NCI-H2171 treated with DMSO at 0.1 percent for 48 hours (cell line): Measurements from ENCODE around the gene MAPK12.
"Not testable (repeated sequence)": the region's sequence is repeated elsewhere in the genome, so short reads cannot be mapped to it uniquely, and the experiment has no call there.

Experiments
- DNase-seq: peaks from one replicate; lab custom pipeline; 2025; lab: John Stamatoyannopoulos, UW

Gene MAPK12

DNA sequence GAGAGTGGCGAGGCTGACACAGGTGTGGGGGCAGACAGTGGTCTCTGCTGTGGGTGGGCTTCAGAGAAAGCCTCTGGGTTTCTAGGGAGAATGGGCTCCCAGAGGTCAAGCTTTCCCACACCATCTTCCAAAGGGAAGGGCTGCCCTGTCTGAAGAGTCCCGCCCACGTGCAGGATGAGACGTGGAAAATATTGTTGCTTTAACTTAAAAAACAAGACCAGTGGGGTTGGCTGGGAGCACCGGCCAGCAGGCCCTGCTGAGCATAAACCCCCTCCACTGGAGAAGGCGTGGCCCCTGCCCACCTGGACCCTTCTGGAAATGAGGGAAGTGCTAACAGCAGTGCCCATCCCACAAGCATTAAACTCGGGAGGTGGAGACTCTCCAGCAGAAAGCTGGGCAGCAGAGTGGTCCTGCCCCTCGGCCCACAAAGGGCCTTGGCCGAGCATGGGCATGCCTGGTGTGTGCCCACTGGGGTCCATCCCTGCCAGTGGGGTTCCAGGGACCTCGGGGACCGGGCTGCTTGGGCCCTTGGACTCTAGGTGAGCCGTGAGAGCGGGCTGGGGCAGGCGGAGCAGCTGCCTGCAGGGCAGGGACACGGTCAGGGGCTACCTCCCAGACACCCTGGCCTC, 45.3 kb downstream of the MAPK12 start:
- DNase-seq, result no peak

DNA sequence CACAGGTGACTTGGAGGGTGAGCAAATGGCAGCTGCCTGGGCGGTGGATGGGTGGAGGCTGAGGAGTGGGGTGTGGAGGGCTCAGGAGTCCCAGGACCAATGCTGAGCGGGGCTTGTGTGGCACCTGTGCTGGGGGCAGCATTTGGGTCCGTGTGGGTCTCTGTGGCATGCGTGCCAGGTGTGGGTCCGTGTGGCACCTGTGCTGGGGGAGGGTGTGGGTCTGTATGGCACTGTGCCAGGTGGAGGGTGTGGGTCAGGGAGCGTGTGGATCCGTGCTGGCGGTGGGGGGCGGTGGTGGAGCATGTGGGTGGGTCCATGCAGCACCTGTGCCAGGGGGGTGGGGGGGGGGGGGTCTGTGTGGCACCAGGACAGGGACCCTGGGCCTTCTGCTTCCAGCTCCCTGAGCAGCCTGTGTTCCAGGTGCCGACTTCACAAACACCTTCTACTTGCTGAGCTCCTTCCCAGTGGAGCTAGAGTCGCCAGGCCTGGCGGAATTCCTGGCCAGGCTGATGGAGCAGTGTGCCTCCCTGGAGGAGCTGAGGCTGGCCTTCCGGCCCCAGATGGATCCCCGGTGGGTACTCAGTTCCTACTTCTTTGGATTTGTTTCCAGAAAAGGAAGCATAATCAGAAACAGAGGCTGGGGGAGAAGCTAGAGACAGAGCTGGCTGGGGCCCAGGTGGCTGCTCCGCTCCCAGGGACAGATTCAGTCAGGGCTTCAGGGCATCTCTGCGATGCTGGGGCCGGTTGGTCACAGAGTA, 46.0 kb downstream of the MAPK12 start:
- DNase-seq, result no peak

DNA sequence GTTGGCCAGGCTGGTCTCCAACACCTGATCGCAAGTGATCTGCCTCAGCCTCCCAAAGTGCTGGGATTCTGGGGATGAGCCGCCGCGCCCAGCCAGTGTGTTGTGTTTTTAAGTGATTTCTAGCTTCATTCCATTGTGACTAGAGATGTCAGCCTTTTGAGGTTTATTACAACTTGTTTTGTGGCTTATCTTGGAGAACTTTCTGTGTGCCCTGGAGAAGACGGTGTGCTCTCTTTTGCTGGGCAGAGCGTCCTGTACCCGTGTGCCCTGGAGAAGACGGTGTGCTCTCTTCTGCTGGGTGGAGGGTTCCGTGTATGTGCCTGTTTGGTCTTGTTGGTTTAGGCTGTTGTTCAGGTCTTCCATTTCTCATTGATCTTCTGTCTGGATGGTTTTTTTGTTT, 48.2 kb downstream of the MAPK12 start:
- DNase-seq, result no peak

DNA sequence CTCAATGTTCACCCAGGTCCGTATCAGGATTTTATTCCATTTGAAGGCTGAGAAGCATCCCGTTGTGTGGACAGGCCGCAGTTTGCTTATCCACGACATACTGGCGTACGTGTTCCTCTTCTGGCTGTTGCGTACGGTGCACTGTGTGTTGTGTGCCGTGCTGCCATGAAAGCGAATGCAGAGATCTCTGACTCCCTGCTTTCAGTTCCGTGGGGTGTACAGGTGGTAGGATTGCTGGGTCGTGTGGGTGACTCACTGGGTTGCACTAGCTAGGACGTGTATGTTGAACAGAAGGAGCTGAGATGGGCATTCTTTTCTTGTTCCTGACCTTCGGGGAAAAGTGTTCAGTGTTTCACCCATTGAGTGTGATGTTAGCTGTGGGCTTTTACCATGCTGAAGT, 50.3 kb downstream of the MAPK12 start:
- no peak for DNase-seq

DNA sequence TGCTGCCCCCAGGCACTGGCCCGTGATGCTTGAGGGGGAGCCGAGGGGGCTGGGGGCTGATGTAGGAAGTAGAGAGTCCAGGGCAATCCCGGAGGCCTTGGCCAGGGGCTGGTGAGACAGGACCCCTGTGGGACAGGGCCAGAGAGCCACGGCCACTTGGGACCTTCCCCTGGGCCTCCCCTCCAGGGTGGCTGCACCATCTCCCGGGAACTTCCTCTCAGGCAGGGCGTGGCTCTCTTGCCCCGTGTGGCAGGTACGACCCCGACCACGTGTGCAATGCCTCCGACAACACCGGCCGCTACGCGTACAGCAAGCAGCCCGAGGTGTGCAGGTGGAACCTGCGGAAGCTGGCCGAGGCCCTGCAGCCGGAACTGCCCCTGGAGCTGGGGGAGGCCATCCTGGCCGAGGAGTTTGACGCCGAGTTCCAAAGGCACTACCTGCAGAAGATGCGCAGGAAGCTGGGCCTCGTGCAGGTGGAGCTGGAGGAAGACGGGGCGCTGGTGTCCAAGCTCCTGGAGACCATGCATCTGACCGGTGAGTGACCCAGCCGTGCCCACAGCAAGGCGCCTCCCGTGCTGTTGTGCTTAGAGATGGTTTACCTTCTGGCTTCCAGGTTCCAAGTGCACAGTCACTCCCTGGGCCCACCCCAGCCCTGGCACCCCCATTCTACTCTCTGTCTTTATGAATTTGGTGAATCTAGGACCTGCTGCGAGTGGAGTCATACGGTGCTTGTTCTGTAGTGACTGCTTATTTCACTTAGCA, 50.9 kb downstream of the MAPK12 start:
- no peak for DNase-seq

DNA sequence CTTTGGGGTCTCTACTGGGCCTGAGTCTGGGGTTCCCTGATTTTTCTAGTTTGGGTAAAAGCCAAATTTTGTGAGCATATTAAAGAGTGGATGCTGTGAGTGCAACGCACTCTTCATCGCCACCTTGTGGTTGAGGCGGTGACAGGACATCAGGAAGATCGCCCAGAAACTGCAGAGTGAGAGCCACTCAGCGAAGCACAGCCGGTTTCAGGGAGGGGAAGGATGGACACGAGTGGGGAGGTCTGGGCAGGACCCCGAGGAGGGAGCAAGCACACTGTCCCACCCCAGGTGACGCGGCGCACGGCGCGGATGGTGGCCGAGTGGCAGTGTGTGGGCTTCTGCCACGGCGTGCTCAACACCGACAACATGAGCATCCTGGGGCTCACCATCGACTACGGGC, 51.6 kb downstream of the MAPK12 start:
- peak; percentile 41 for DNase-seq

DNA sequence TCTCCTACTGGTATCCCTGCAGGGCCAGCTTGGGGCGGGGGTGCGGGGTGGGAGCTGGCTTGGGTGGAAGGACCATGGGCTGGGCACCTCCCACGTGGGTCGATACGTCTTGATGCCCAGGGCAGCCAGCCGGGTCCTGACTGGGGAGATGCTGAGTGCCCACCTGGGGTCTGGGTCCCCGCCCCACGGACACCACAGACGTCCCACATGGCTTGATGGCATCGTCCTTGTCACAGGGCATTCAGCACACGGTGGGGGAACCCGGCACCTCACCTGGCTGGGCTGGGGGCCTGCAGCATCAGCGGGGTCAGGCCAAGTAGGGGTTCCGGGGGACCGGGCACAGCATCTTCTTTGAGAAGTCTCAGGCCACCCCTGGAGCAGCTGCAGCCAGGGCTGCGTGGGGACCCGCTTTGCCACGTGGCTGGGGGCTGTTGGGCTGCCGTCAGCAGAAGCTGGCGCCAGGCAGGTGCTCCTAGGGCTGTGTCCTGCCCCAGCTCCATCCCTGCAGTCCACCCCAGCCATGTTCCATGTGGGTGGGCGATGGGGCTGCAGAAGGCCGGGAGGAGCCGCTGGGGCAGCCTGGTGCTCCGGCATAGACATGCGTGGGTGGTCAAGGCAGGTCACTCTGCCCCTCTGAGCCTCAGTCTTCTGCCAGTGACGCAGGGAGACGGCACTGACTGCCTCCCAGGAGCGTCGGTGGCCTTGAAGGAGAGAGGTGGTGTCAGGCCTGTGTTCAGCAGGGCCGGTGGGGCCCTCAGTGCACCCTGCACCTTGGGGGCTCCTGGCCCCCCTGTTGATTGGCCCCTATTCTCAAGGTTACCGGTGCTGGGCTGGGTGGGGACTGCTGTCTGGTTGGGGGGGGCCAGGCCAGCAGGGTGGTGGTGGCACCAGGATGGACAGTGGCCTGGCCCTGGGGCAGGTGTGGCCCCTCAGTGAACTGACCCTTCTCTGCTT, 52.3 kb downstream of the MAPK12 start:
- DNase-seq, result no peak

DNA sequence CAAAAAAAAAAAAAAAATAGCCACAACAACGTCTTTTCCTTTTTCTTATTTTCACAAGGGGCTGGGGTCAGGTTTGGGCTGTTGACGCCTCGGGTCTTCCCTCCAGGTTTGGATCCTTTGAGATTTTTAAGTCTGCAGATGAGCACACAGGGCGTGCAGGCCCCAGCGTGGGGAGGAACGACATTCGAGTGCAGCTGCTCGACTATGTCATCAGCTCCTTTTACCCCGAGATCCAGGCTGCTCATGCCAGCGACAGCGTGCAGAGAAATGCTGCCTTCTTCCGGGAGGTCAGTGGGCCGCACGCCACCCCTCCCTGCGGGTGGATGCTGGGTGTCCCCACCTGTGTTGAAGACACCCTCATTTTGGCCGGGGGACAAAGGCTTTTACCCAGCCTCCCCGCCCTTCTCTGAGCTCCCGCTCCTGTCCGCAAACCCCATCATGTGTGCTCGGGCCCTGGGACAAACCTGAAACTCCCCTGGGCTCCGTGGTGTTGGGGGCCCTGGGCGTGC, 53.0 kb downstream of the MAPK12 start:
- no peak for DNase-seq

DNA sequence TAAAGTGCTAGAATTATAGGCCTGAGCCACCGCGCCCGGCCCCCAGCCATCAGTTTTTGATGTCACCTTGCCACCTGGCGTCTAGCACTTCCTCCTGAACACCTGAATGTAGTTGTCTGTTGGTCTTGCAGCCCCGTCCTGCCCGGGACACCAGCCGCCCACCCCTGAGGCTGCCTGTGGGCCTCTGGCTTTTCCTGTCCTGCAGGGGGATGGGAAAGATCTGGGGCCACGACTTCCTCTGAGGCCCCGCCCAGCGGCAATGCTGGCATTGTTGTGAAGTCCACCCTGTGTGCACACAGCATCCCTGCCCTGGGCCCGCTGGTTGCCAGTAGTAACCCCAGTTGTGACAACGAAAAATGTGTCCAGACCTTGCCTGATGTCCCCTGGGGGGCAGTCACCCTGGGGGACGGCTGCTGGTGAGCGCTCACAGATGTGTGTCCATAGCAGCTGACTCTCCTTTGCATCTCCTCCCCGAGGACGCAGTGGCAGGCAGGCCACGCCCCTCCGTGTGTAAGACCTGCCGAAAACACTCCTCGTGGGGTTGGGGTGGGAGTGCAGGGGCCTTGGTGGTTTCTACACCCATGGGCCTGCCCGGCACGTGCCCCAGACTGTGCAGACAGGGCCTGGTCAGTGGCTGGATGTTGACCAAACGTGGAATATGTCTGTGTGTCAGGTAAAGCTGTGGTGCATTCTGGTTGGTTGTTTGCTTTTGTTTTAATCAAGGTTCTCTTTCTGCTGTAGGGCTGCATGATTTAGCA, 53.9 kb downstream of the MAPK12 start:
- DNase-seq, result no peak

DNA sequence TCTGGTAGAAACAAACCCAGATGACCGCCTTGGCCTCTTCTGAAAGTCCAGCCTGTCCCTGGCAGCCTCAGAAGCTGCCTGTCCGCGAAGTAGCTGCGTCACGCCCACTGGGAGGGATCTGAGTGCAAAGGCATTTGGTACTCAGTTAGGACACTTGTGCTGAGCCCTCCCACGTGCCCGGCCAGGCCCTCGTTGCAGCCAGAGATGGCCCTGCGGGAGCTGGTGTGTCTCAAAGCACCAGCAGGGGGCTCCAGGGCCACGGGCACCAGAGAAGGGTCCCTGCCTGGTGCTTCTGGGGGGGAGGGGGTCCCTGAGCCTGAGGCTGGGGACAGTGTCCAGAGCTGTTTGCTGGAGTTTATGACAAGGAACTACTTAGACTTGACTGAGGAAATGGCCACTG, 54.9 kb downstream of the MAPK12 start:
- DNase-seq, result no peak

DNA sequence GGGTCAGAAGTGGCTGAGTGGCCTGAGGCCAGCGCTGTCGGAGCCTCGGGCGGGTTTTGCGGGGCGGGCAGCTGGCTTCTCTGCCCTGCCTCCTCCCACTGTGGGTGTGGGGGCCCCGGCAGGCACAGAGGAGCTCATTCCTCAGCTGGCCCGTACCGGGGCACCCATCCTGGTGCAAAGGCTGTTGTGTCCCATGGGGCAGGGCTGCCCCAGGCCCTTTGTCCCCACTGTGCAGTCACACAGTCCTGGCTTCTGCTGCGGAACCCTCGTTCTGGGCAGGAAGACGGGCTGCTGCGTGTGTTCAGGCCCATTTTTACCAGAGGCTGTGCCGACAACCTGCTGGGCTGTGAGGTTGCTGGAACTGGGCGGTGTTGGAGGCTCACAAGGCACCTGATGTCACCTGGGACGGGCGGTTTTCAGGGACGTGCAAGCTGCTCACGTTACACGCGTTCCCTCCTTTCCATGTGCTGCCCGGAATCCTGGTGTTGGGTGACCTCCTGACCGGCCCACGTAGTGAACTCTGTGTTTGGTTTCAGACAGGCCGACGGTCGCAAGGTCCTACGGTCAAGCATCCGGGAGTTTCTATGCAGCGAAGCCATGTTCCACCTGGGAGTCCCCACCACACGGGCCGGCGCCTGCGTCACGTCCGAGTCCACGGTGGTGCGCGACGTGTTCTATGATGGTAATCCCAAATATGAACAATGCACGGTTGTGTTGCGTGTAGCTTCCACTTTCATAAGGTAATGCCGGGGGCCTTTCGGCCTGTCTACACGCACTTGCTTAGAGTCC, 55.5 kb downstream of the MAPK12 start:
- DNase-seq, result no peak

DNA sequence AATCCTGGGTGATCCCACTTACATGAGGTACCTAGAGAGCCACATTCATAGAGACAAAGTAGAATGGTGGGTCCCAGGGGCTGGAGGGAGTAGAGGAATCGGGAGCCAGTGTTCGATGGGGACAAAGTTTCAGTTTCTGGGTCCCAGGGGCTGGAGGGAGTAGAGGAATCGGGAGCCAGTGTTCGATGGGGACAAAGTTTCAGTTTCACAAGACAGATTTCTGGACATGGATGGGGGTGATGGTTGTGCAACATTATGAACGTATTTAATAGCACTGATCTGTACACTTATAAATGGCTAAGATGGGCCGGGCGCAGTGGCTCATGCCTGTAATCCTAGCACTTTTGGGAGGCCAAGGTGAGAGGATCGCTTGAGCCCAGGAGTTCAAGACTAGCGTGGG, 56.5 kb downstream of the MAPK12 start:
- not testable (repeated sequence) for DNase-seq

DNA sequence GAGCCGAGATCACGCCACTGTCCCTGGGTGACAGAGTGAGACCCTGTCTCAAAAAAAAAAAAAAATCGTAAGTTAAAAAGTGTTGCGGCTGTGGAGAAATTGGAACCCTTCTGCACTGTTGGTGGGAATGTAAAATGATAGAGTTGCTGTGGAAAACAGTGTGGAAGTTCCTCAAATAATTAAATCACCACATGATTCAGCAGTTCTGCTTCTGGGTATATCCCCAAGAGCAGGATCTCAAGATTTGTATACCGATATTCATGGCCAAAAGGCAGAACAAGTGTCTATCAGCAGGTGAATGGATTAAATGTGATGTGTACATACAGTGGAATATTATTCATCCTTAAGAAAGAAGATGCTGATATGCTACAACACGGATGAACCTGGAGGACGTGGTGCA, 56.9 kb downstream of the MAPK12 start:
- DNase-seq, result no peak

DNA sequence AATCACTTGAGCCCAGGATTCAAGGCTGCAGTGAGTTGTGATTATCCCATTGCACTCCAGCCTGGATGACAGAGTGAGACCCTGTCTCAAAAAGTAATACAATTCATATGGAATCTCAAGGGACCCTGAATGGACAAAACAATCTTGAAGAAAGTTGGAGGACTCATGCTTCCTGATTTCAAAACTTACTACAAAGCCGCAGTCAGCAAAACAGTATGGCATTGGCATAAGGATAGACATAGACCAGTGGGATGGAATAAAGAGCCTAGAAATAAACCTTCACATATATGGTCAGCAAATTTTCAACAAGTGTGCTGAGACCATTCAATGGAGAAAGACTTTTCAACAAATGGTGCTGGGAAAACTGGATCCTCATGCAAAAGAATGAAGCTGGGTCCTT, 58.2 kb downstream of the MAPK12 start:
- DNase-seq, result no peak
